HL-60 (cell line): ENCODE results near the gene SLC30A3.

Experiments
- DNase-seq, 2 experiments: peaks; one replicate each; pipeline ENCODE4 v3.0.0-alpha.2; 2010 to 2020; ENCODE audit warnings: low read depth in 1 of 2, low spot score in 1 of 2
- H3K27ac ChIP-seq: fragments of 250-450 bp; sonication (Bioruptor Pico); replicated peaks from 2 replicates; pipeline ENCODE4 v1.5.1; 2020; ENCODE audit warnings: mild to moderate bottlenecking, moderate library complexity
- H3K27me3 ChIP-seq: fragments of 250-450 bp; sonication (Bioruptor Pico); 2 replicates; pipeline ENCODE4 v1.5.1; 2021; ENCODE audit warnings: mild to moderate bottlenecking, moderate library complexity; ENCODE audit not compliant: insufficient read depth, poor library complexity, severe bottlenecking
- H3K4me3 ChIP-seq: replicated peaks from 2 replicates; pipeline ENCODE4 v1.5.1; 2011; ENCODE audit warnings: mild to moderate bottlenecking, control low read depth, low read length; ENCODE audit not compliant: insufficient read depth
- CTCF ChIP-seq: IDR thresholded peaks from one replicate; pipeline ENCODE4 v1.5.1; 2011; ENCODE audit warnings: low read length, control low read depth, inconsistent platforms; ENCODE audit not compliant: insufficient read depth
- GABPA ChIP-seq: IDR thresholded peaks from 2 replicates; pipeline ENCODE4 v1.6.1; 2012; ENCODE audit warnings: low read depth
- POLR2AphosphoS5 ChIP-seq: IDR thresholded peaks from 2 replicates; pipeline ENCODE4 v1.6.1; 2012; ENCODE audit warnings: low read depth
- SPI1 ChIP-seq: IDR thresholded peaks from 2 replicates; pipeline ENCODE4 v1.6.1; 2012; ENCODE audit warnings: low read depth, mild to moderate bottlenecking, borderline replicate concordance
- long read RNA-seq: library from polyadenylated mRNA; unstranded; transcript quantifications from one replicate; pipeline ENCODE4 v2.0.0, GENCODE V29; 2020
- TF ChIP-seq, protein P1 (sequence below): IDR thresholded peaks from 2 replicates; pipeline ENCODE4 v1.6.1; 2012; ENCODE audit warnings: low read depth; ENCODE audit not compliant: insufficient replicate concordance

Gene SLC30A3, protein sequence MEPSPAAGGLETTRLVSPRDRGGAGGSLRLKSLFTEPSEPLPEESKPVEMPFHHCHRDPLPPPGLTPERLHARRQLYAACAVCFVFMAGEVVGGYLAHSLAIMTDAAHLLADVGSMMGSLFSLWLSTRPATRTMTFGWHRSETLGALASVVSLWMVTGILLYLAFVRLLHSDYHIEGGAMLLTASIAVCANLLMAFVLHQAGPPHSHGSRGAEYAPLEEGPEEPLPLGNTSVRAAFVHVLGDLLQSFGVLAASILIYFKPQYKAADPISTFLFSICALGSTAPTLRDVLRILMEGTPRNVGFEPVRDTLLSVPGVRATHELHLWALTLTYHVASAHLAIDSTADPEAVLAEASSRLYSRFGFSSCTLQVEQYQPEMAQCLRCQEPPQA
- long read RNA-seq: 0 reads

GRCh38 chr2:27262379-27263286 lies at the start of gene SLC30A3:
Gene SLC30A3, minus strand, starts transcription at chr2:27263047. Its CDS starts 141 bp downstream, at chr2:27262906.
- Histone ChIP-seq H3K4me3 (peak within 1 kb of the TSS; percentile 39), H3K27me3 (peaks cover 60% of the 10 kb centered on the region), H3K27ac (no peak within 1 kb of the TSS)
- TF ChIP-seq GABPA (no peak), CTCF (no peak), SPI1 (no peak), POLR2AphosphoS5 (no peak)
- TF ChIP-seq, protein P1, sequence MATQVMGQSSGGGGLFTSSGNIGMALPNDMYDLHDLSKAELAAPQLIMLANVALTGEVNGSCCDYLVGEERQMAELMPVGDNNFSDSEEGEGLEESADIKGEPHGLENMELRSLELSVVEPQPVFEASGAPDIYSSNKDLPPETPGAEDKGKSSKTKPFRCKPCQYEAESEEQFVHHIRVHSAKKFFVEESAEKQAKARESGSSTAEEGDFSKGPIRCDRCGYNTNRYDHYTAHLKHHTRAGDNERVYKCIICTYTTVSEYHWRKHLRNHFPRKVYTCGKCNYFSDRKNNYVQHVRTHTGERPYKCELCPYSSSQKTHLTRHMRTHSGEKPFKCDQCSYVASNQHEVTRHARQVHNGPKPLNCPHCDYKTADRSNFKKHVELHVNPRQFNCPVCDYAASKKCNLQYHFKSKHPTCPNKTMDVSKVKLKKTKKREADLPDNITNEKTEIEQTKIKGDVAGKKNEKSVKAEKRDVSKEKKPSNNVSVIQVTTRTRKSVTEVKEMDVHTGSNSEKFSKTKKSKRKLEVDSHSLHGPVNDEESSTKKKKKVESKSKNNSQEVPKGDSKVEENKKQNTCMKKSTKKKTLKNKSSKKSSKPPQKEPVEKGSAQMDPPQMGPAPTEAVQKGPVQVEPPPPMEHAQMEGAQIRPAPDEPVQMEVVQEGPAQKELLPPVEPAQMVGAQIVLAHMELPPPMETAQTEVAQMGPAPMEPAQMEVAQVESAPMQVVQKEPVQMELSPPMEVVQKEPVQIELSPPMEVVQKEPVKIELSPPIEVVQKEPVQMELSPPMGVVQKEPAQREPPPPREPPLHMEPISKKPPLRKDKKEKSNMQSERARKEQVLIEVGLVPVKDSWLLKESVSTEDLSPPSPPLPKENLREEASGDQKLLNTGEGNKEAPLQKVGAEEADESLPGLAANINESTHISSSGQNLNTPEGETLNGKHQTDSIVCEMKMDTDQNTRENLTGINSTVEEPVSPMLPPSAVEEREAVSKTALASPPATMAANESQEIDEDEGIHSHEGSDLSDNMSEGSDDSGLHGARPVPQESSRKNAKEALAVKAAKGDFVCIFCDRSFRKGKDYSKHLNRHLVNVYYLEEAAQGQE: no peak
- DNase-seq: peak in 1 of 2 experiments; percentile 26

GRCh38 chr2:27312152-27312551 lies 49.3 kb upstream of the SLC30A3 start:
- H3K27me3 ChIP-seq: peaks cover 2% of the 10 kb centered on the region
- no peak overlapping the region for H3K27ac ChIP-seq
- no peak overlapping the region for H3K4me3 ChIP-seq
- no peak for DNase-seq
- TF ChIP-seq GABPA (no peak), SPI1 (no peak), CTCF (no peak), POLR2AphosphoS5 (no peak)
- TF ChIP-seq, protein P1: no peak

DNA sequence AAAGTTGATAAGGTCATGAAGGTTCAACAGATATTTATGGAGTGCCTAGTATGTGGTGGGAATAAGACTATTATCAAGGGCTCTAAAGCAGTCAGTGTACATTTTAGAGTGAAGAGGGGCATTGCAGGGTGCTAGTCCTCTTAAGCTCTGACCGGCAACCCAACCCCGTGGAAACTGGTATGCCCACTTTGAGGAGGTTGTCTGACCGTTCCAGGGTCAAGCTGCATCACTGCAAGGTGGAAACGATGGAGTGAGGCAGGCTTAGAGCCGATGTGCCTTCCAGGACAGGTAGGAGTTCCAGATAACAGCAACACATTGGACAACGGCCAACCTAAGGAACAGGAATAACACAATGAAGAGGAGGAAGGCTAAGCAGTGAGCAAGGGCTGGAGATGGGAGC lies 46.8 kb upstream of the SLC30A3 start:
- Histone ChIP-seq H3K27ac (no peak overlapping the region), H3K27me3 (peaks cover 12% of the 10 kb centered on the region), H3K4me3 (no peak overlapping the region)
- TF ChIP-seq GABPA (no peak), CTCF (no peak), POLR2AphosphoS5 (no peak), SPI1 (no peak)
- TF ChIP-seq, protein P1: no peak
- DNase-seq: no peak
